Ishikawa (cell line): ENCODE results near the gene CCR8.

Source experiments
- CEBPB ChIP-seq: IDR thresholded peaks from 2 replicates; pipeline ENCODE4 v1.6.1; 2012
- CREB1 ChIP-seq: IDR thresholded peaks from 2 replicates; pipeline ENCODE4 v1.6.1; 2012; ENCODE audit warnings: low read depth
- EGR1 ChIP-seq: IDR thresholded peaks from 2 replicates; pipeline ENCODE4 v1.6.1; 2012
- EP300 ChIP-seq: IDR thresholded peaks from 2 replicates; pipeline ENCODE4 v1.6.1; 2012; ENCODE audit warnings: borderline replicate concordance
- FOXM1 ChIP-seq: IDR thresholded peaks from 2 replicates; pipeline ENCODE4 v1.6.1; 2012; ENCODE audit warnings: low read depth, borderline replicate concordance
- MAX ChIP-seq: IDR thresholded peaks from 2 replicates; pipeline ENCODE4 v1.6.1; 2012
- NFIC ChIP-seq: IDR thresholded peaks from 2 replicates; pipeline ENCODE4 v1.6.1; 2012
- RAD21 ChIP-seq: IDR thresholded peaks from 2 replicates; pipeline ENCODE4 v1.6.1; 2012; ENCODE audit warnings: low read depth
- REST ChIP-seq: IDR thresholded peaks from 2 replicates; pipeline ENCODE4 v1.6.1; 2012; ENCODE audit warnings: low read depth, mild to moderate bottlenecking
- TAF1 ChIP-seq: IDR thresholded peaks from 2 replicates; pipeline ENCODE4 v1.6.1; 2012; ENCODE audit warnings: low read depth, mild to moderate bottlenecking
- TCF12 ChIP-seq: IDR thresholded peaks from 2 replicates; pipeline ENCODE4 v1.6.1; 2012; ENCODE audit warnings: low read depth
- TEAD4 ChIP-seq: IDR thresholded peaks from 2 replicates; pipeline ENCODE4 v1.6.1; 2012
- YY1 ChIP-seq: IDR thresholded peaks from 2 replicates; pipeline ENCODE4 v1.6.1; 2012; ENCODE audit warnings: low read depth
- ZBTB7A ChIP-seq: IDR thresholded peaks from 2 replicates; pipeline ENCODE4 v1.6.1; 2012; ENCODE audit warnings: low read depth
- TF ChIP-seq, protein P1 (sequence below): IDR thresholded peaks from 2 replicates; pipeline ENCODE4 v1.6.1; 2012

CCR8 gene

DNA sequence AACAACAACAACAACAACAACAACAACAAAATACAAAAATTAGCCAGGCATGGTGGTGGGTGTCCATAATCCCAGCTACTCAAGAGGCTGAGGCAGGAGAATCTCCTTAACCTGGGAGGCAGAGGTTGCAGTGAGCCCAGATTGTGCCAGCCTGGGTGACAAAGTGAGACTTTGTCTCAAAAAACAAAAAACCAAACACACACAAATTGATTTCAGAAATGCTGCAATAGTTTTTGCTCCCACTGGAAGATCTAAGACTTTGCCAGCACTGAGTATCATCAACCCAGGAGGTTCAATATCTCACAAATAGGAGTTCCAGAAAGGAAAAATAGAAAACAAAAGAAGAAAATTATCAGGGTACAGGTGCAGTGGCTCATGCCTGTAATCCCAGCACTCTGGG, 16.2 kb upstream of the CCR8 start:
- TF ChIP-seq CREB1 (no peak), EP300 (no peak), EGR1 (no peak), TCF12 (no peak), CEBPB (no peak), TEAD4 (no peak), REST (no peak)

- no peak for TF ChIP-seq EGR1
- TF ChIP-seq TEAD4, result no peak
- TF ChIP-seq ZBTB7A, result no peak
- no peak for TF ChIP-seq REST
These were observed 14.1 kb upstream of the CCR8 start for GRCh38 chr3:39315420-39315819.

GRCh38 chr3:39317571-39318169, 11.8 kb upstream of the CCR8 start:
- TF ChIP-seq MAX (no peak), FOXM1 (no peak), TEAD4 (no peak), EGR1 (no peak), CREB1 (no peak), TAF1 (no peak)
- TF ChIP-seq, protein P1, sequence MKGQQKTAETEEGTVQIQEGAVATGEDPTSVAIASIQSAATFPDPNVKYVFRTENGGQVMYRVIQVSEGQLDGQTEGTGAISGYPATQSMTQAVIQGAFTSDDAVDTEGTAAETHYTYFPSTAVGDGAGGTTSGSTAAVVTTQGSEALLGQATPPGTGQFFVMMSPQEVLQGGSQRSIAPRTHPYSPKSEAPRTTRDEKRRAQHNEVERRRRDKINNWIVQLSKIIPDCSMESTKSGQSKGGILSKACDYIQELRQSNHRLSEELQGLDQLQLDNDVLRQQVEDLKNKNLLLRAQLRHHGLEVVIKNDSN, result no peak

DNA sequence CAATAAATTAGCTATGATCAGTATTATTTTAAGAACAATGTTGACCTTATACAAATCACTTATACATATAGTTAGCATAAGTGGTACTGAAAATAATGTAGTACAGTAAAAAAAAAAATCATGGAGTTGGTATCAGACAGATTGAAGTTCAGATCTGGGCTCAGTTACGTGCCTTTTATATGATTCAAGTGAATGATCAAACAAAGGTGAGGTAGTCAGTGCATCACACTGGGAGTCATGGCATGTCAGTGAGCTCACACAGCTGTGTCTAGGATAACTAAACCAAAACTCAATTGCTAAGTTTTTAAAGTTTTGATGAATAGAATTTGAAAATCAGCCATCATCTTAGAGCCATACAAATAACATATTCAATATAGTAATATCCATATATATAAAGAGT, 11.2 kb upstream of the CCR8 start:
- TF ChIP-seq TAF1, result no peak

DNA sequence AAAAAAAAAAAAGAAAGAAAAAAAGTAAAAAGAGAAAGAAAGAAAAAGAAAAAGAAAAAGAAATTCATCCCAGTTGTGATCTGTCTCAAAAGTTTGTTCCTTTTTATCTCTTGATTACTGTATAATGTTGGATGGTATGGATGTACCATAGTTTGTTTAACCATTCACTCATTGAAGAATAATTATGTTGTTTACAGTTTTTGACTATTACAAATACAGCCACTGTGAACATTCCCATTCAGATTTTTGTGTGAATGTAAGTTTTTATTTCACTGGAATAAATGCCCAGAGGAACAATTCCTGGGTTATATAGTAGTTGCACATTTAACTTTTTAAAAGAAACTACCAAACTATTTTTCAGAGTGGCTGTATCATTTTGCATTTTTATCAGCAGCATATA, 10.3 kb upstream of the CCR8 start:
- TF ChIP-seq YY1 (no peak), TEAD4 (no peak), TAF1 (no peak), FOXM1 (no peak), RAD21 (no peak), REST (no peak), CREB1 (no peak), ZBTB7A (no peak), NFIC (no peak), EP300 (no peak), MAX (no peak), EGR1 (no peak)
- TF ChIP-seq, protein P1, result no peak

DNA sequence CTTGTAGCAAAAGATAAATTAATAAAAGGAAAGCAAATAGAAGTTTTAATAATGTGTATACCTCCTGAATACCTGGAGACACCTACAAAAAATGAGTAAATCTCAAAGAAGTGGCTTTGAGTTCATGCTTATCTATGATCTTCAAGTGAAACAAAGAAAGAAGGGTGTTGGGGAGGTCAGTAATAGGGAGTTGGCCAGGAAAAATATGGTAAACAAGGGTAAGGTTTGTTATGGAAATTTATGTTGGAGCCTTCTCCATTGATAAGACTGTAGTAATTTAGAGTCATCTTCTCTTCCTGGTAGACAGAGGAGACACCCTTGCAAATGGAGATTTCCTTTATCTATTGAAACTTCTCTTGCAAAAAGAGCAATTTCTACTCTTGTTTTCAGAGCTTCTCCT, 6.6 kb upstream of the CCR8 start:
- TF ChIP-seq CEBPB, result no peak
- no peak for TF ChIP-seq FOXM1
- TF ChIP-seq TAF1, result no peak
- TF ChIP-seq, protein P1, result no peak
- TF ChIP-seq MAX, result no peak
- TF ChIP-seq REST, result no peak
- TF ChIP-seq NFIC, result no peak
- TF ChIP-seq YY1, result no peak
- no peak for TF ChIP-seq EGR1
- no peak for TF ChIP-seq CREB1
- no peak for TF ChIP-seq ZBTB7A
